GM21786 (cell line): ENCODE data around the gene USP54.

Source experiments
- ATAC-seq: cut with Tn5 transposase; IDR thresholded peaks from one replicate; pipeline ENCODE4 v1.9.1; 2021; ENCODE audit not compliant: unreplicated experiment

The USP54 gene

DNA sequence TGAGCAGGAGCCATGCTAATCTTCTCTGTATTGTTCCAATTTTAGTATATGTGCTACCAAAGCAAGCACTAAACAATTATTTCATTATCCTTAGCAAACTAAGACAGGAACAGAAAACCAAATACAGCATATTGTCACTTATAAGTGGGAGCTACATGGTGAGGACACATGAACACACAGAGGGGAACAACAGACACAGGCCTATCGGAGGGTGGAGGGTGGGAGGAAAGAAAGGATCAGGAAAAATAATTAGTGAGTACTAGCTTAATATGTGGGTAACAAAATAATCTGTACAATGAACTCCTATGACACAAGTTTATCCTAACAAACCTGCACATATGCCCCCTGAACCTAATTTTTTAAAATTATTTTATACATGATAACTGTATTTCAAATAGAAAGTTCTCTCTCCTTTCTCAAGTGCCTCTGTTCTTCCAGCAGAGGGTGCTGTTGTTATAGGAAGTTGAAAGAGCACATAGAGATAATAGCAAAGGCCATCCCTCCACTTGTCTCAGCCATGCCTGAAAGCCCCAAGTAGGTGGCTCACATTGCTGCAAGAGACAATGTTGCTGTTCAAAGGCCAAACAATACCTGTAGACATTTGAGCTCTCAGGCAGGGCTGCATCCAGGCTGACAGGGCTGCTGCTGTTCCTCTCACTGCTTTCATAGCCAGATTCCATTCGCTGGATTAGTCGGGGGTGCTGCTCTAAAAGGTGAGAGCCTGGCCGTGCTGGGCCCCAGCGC is 61.9 kb downstream of the USP54 start:
- no peak for ATAC-seq

DNA sequence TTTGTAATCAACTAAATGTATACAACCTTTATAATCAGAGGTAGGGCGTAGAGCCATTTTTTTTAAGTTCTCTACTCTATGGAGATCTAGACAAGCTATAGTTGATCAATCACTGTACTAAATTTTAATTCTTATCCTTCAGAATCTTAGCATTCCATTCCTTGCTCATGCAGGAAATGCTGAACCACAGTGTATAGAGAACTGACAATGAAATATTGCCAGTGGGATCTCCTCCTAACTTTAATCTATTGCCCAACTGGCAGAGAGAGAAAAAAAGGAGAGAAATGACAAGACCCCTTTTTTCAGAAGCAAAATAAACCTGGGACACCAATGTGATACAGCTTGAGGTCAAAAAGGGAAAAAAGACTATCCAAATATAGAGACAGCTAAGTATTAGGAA is 68.9 kb downstream of the USP54 start:
- no peak for ATAC-seq

DNA sequence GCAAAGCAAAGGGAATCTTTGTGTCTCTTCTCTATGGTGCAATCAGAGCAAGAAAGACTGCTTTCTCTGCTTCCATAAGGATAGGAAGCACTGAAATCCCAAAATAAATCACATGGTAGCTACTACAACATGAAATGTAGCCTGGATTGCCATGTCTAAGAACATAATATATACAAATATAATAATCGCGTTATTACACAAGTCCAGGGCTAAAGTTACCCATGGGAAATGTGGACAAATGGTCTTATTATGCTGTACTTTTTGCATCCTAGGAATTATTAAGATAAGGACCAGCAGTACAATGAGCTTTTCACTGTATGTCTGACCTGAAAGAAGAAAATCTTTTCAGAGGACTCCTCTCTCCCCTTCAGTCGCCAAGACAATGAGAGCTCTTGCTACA is 71.8 kb downstream of the USP54 start:
- no peak for ATAC-seq

DNA sequence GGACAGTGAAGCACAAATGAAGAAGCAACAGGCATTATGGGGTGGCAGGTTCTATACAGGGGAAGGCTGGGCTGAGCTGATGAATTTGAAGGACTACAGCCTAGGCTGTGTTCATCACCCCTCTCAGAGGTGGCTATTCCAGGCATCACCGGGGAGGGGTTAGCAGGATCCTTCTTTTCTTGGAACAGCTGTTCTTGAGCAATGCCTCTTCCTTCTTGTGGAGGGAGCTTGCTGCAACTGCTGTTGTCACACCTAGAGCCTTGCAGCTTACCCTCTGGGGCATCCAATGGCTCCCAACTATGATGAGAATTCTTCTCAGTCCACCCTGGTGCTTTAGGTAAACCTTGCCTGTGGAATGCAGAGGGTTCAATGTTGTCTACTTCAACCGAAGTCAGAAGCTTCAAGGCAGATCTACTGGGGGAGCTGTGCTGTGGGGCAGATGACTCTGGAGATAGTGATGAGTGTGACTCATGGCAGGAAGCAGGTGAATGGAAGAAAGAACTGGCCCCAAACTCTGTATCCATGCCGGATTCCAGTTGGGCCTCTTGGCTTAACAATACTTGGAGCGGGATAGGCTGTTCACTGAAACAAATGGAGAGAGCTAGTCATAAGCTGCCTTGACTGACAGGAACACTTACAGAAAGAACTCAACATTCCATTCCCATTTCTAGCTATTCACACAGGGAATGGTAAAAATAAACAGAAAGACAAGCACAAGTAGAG is 73.8 kb downstream of the USP54 start:
- no peak for ATAC-seq

DNA sequence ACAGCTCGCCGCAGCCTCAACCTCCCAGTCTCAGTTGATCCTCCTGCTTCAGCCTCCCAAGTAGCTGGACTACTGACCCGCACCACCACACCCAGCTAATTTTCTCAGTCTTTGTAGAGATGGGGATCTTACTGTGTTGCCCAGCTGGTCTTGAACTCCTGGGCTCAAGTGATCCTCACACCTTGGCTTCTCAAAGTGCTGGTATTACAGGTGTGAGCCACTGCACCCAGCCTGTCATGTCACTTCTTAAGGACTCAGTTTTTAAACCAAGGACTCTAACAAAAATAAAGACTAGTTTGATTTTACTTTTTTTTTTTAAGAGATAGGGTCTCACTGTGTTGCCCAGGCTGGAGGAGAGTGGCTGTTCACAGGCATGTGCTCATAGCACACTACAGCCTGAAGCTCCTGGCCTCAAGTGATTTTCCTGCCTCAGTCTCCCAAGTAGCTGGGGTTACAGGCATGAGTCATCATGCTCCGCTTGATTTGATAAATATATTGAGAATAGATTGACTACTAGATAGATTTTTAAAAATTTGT is 78.9 kb downstream of the USP54 start:
- no peak for ATAC-seq

DNA sequence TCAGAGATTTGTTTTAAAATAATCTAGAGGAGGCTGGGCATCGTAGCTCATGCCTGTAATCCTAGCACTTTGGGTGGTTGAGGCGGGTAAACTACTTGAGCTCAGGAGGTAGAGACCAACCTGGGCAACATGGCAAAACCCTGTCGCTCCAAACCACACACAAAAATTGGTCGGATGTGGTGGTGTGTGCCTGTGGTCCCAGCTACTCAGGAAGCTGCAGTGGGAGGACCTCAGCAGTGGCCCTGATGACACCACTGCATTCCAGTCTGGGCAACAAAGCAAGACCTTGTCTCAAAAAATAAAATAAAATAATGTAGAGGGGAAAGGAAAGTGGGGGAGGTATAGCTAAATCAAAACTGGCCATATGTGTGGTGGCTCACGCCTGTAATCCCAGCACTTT is 81.4 kb downstream of the USP54 start:
- no peak for ATAC-seq

DNA sequence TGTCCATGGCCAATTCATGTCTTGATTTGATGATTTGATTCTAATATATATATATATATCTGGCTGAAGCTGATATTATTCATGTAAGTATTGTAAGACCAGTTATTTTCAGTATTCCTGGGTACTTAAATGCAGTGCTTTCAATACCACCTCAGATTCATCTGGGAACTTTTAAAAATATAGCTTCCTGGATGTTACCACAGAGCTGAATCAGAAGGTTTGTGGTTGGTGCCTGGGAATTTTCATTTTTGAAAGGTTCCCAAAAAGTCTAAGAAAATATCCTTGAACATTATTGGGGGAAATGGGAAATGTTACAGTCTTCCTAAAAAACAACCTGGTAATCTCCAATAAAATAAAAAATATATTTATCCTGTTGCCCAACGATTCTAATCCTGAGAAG is 84.7 kb downstream of the USP54 start:
- no peak for ATAC-seq

DNA sequence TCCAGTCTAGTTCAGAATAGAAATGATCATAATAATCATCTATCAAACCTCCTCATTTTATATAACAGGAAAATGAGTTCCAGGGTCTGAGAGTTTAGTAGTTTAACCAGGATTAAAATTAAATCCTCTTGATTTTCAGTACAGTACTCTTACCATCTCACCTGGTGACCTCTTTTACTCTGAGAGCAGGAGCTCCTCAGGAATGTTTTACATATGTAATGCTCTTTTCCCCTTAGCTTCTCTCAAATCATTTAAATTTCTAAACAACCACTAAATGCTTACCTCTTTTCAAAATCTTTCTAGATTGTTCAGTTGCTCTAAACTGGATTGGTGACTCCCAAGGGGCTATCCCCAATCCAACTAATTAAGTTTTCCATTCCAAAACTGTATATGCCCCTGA is 85.1 kb downstream of the USP54 start:
- no peak for ATAC-seq

DNA sequence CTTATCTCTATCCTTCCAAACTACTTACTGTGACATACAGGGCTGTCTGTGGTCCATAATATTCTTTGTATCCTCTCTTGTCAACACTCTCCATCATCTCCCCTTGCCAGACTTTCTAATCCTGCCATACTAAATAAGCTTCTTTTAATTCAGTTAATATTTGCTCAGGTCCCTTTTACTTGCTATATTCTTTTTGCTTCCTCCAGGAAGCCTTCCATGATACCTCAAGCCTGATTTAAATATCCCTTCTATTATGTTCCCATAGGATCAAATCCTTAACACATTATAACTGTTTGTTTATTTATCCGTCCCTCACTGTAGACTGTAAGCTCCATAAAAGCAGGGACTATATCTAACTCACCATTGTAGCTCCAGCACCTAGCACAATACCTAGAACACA is 88.1 kb downstream of the USP54 start:
- ATAC-seq: no peak

DNA sequence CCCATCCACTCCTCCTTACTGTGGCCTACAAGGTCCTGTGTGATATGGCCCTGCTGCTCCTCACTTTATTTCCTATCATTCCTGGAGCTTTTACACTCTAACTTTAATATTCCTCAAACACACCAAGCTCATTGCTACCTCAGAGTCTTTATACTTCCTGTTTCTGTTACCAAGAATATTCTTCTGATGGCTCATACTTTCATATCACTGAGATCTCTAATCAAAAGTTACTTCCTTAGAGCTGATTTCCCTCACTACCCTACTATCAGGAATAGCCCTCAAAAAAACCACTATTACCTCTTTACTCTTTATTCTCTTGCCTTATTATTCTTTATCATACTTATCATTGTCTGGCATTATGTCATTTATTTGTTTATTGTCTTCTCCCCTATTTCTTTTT is 89.5 kb downstream of the USP54 start:
- ATAC-seq: no peak

DNA sequence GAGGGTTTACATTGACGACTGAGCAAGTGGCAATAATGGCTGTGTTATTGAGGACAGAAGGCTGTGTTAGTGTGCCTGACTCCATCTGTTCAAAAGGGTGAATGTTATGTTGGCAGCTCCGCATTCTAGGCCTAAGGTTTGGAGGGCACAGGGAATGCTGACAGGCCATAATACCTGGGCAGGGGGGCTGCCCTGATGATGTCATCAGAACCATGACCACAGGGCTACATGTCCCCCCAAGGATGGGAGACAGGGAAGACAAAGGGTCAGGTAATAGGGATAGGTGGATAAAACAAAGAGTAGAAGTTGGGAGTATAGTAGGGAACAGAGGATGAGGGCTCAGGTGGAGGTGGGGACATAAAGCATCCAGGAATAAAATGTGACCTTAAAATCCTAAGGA is 93.5 kb downstream of the USP54 start:
- ATAC-seq: no peak

DNA sequence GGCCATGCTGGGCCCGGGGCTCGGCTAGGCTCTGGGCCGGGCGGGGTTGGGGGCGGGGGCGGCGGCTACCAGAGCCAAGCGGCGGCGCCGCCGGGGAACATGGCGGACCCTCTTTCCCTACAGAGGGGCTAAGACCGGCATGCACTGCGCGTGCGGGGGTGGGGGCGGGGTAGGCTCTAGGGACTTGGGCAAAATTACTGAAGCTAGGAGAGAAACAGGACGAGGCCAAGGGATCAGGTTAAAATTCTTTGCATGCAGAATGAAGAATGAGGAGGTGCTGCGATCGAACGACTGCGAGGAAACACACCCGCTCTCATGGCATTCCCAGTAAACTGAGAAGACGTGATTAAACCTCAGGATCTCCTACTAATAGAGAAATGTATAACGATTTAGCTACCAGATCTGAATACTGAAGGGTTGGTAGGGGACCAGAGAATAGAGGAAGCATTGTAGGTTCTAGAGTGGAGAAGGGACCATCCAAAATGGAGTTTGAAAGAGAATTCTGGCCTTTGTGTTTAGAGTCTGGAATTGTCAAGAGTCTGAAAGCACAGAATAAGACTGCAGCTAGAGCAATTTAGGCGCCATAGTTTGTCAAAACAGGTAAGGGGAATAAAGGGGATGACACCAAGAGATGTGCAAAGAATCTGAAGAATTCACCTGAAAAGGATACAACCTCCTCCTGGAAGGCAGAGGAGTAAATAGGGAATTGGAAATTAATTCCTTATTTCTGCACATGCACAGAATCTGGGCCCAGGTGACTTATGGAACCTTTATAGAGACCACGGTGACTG is 95.1 kb downstream of the USP54 start, which contains the start of gene PPP3CB:
PPP3CB (minus strand) TSS at position 141 of the 791 bp plus-strand sequence; CDS start at position 6, 135 bp downstream.
- peak; percentile 47 for ATAC-seq

DNA sequence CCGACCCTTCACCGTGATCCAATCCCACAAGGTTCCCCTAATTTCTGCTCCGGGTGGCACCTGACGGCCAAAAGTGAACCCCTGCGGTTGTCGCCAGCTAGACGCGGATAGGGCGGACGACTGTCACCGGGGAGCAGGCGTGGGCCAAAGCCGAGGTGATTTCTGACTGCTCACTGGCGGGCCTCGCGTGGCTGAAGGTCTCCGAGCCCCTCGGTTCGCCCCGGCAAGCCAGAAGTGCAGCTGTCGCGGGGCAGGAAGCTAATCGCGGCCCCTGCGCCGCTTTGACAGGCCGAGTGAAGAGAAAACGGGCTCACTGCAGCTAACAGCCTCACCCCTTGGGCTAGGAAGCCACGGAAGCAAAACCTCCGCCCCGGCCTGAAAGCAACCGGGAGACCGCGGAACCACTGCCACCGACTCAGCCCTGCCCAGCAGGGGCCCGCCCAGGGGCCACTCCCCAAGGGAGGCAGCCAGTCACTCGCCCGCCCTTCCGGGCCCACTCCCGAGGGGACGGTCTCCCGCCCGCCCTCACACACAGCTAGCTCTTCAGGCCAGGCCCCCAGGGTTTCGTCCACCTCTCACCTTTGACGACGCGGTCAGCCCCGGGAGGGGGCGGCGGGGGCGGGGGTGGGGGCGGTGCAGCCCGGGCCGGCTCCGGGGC is 95.8 kb downstream of the USP54 start:
- ATAC-seq: peak; percentile 91

DNA sequence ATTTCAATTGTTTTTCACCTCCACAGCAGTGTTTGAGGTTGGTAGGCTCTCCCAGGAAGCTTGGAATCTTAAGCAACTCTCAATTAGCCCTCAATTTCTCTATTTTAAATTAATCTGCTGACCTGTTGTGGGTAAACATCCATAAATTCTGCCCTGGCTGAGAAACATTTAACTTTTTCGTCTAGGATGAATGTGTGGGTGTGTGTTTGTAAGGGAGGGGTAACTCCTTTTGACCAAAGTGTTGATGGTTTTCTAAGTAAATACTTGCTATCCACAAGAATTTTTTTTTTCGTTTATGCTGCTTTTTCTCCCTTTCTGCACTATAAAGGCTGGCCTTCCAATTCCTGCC is 96.3 kb downstream of the USP54 start:
- no peak for ATAC-seq

DNA sequence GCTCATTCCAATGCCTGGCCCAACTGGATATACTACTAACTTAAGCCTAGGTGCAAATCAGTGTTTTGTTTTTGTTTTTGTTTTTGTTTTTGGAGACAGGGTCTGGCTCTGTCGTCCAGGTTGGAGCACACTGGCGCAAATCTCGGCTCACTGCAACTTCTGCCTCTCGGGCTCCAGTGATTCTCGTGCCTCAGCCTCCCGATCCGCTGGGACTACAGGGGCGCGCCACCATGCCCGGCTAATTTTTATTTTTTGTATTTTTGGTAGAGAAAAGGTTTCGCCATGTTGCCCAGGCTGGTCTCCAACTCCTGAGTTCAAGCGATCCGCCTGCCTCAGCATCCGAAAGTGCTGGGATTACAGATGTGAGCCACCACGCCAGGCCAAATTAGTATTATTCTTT is 96.9 kb downstream of the USP54 start:
- ATAC-seq: no peak

DNA sequence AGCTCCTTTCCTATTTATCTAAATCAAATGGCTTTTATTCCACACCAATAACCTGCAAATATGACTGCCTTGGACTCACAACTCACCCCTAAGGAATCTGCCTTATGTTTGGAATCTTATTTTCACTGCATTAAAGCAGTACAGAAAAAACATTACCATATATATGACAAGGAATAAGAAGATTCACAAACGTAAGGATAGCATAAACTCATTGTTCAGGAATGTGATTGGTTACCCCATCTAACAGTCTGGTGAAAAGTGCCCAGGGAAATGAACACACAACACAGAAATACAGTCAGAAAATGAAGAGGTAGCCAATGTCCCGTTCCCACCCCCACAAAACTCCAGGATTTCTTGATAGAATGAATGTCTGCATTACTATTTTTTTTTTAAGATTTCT is 97.4 kb downstream of the USP54 start:
- ATAC-seq: no peak

DNA sequence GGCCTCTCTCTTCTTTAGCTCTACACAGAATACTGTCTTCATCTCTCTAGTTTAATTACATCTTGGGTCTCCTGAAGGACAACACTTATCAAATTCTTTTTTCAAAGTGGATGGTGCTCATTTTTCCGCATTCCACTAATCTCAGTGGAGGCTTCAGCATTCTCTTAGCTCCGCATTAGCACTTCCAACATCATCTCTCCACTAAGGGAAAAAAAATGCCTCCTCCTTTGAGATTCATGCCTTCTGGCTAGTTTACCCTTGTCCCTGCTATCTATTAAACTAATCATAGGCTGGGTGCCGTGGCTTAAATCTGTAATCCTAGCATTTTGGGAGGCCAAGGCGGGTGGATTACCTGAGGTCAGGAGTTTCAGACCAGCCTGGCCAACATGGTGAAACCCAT is 104.5 kb downstream of the USP54 start:
- no peak for ATAC-seq

DNA sequence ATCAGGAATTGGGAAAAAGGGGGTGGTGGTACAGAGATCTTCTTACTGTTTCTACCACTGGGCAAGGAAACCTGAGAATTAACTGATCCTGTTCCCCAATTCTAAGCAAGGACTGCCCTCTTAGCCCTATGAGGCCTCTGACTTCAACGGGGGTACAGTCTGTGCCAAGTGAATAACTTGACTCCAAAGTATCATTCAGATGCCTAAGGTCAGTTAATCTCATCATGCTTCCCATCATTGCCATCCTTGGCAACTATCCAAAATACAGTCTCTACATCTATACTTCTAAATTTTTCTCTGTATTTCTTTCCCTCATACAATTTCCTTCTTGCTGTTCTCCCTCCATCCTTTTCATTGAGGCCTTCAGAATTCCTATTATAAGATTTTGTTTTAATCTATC is 105.8 kb downstream of the USP54 start:
- no peak for ATAC-seq

DNA sequence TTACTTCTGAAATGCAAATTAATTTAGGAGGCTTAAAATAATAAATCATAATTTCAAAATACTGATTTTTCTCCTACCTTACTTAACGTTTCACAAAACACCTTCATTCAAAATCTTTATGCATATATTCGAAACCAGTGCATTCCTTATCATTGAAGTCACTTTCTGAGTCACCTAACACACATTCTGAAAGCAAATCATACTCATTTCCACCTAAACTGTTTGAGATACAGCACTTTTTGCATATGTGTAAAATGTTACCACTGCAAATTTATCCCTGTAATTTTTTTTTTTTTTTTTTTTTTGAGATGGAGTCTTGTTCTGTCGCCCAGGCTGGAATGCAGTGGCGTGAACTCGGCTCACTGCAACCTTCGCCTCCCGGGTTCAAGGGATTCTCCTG is 111.0 kb downstream of the USP54 start:
- no peak for ATAC-seq

DNA sequence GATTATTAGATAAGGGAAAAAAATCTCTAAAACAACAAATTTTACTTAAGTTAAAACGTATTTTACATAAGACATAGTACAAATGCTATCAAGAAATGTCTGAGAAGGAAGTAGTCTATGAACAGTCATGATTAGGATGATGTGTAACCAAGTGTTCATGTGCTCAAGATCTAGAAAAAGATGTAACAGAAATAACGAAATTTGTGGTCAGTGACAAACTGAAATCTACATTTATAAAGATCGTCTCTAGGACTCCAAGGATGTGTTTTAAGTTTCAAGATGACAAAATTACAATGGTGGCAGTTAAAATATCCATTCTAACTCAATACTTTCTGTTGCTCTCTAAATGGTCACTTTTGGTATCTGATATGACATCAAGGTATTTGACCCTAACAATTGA is 112.5 kb downstream of the USP54 start:
- ATAC-seq: no peak

DNA sequence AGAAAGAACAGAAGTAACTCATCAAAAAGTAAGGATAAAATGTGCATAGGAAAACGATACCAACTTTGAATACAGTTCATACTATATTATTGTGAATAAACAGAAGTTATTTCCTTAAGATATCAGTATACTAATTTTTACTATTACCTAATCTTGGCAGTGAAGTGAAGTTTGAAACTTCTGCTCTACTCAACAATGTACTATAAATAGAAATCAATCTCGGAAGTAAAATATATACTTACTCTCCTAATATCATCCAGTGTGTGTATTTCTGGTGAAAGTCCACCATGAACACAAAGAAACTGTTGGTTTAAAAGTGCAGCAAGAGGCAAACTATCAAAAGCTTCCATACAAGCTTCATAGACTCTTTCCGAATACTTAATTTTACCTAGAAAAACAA is 119.9 kb downstream of the USP54 start:
- no peak for ATAC-seq
